Activated naive CD8-positive, alpha-beta T cell treated with anti-CD3 and anti-CD28 coated beads, Interleukin-2, amount 50 U/mL, for 24 hours (primary cell): Measurements from ENCODE around the gene SHB.
"Not testable (repeated sequence)": the region's sequence is repeated elsewhere in the genome, so short reads cannot be mapped to it uniquely, and the experiment has no call there.

Experiments used
- ATAC-seq: fragments of 150-1000 bp; cut with Tn5 transposase; one replicate; pipeline ENCODE4 v1.10.0; 2021
- DNase-seq: peaks from one replicate; pipeline ENCODE4 v3.0.0; 2021
- H3K27ac Mint-ChIP-seq: one replicate; pipeline ENCODE4 v1.8.0; 2021; ENCODE audit warnings: mild to moderate bottlenecking, mixed read lengths
- H3K27me3 Mint-ChIP-seq: one replicate; pipeline ENCODE4 v1.8.0; 2021; ENCODE audit warnings: mixed read lengths
- H3K36me3 Mint-ChIP-seq: one replicate; pipeline ENCODE4 v1.8.0; 2021; ENCODE audit warnings: low read depth, mixed read lengths
- H3K4me1 Mint-ChIP-seq: one replicate; pipeline ENCODE4 v1.8.0; 2021; ENCODE audit warnings: mixed read lengths
- H3K4me3 Mint-ChIP-seq: one replicate; pipeline ENCODE4 v1.8.0; 2021; ENCODE audit warnings: mild to moderate bottlenecking, moderate library complexity, mixed read lengths
- H3K9me3 Mint-ChIP-seq: one replicate; pipeline ENCODE4 v1.8.0; 2021; ENCODE audit warnings: mixed read lengths

The SHB gene

GRCh38 chr9:37906312-37907239 lies 162.5 kb downstream of the SHB start:
- Mint-ChIP-seq H3K27ac (no peak overlapping the region), H3K36me3 (no peaks in the 10 kb centered on the region), H3K27me3 (no peaks in the 10 kb centered on the region), H3K9me3 (no peaks in the 10 kb centered on the region), H3K4me1 (peaks cover 24% of the 10 kb centered on the region), H3K4me3 (no peak overlapping the region)
- DNase-seq (no peak), ATAC-seq (no peak)

- Mint-ChIP-seq H3K4me3 (no peak overlapping the region), H3K4me1 (peaks cover 27% of the 10 kb centered on the region), H3K9me3 (no peaks in the 10 kb centered on the region), H3K27me3 (no peaks in the 10 kb centered on the region), H3K27ac (no peak overlapping the region), H3K36me3 (no peaks in the 10 kb centered on the region)
- ATAC-seq: no peak
- no peak for DNase-seq
Observed at GRCh38 chr9:37905776-37906175, 163.3 kb downstream of the SHB start.

GRCh38 chr9:37905131-37905505 lies 163.9 kb downstream of the SHB start:
- no peak overlapping the region for H3K27ac Mint-ChIP-seq
- no peaks in the 10 kb centered on the region for H3K36me3 Mint-ChIP-seq
- DNase-seq (no peak), ATAC-seq (no peak)
- H3K4me3 Mint-ChIP-seq: peak overlapping the region; percentile 91
- H3K27me3 Mint-ChIP-seq: no peaks in the 10 kb centered on the region
- no peaks in the 10 kb centered on the region for H3K9me3 Mint-ChIP-seq
- peaks cover 29% of the 10 kb centered on the region for H3K4me1 Mint-ChIP-seq

- peak overlapping the region; percentile 91 for H3K4me3 Mint-ChIP-seq
- H3K9me3 Mint-ChIP-seq: no peaks in the 10 kb centered on the region
- ATAC-seq (no peak), DNase-seq (no peak)
- H3K4me1 Mint-ChIP-seq: peaks cover 29% of the 10 kb centered on the region
- peak overlapping the region; percentile 85 for H3K27ac Mint-ChIP-seq
- no peaks in the 10 kb centered on the region for H3K36me3 Mint-ChIP-seq
- no peaks in the 10 kb centered on the region for H3K27me3 Mint-ChIP-seq
Observed at GRCh38 chr9:37904445-37905130, 164.4 kb downstream of the SHB start.

GRCh38 chr9:37903647-37904444 lies 165.2 kb downstream of the SHB start, which contains the start of gene SLC25A51:
Gene SLC25A51 (minus strand): TSS chr9:37904127. CDS start chr9:37888550, 15,577 bp downstream.
- Mint-ChIP-seq H3K4me1 (peaks cover 29% of the 10 kb centered on the region), H3K27me3 (no peaks in the 10 kb centered on the region), H3K36me3 (no peaks in the 10 kb centered on the region), H3K4me3 (peak within 1 kb of the TSS; percentile 91), H3K27ac (peak within 1 kb of the TSS; percentile 88), H3K9me3 (no peaks in the 10 kb centered on the region)
- ATAC-seq: peak; percentile 85
- DNase-seq: peak; percentile 95

- Mint-ChIP-seq H3K4me1 (peaks cover 29% of the 10 kb centered on the region), H3K27ac (peak overlapping the region; percentile 88), H3K4me3 (peak overlapping the region; percentile 91), H3K36me3 (no peaks in the 10 kb centered on the region), H3K9me3 (no peaks in the 10 kb centered on the region), H3K27me3 (no peaks in the 10 kb centered on the region)
- ATAC-seq (no peak), DNase-seq (no peak)
Observed at GRCh38 chr9:37902796-37903646, 166.0 kb downstream of the SHB start.

GRCh38 chr9:37902131-37902530 lies 166.9 kb downstream of the SHB start:
- Mint-ChIP-seq H3K4me1 (peaks cover 29% of the 10 kb centered on the region), H3K4me3 (peak overlapping the region; percentile 44), H3K9me3 (no peaks in the 10 kb centered on the region), H3K27ac (no peak overlapping the region), H3K36me3 (peaks cover 4% of the 10 kb centered on the region), H3K27me3 (no peaks in the 10 kb centered on the region)
- DNase-seq (no peak), ATAC-seq (no peak)

- H3K27me3 Mint-ChIP-seq: no peaks in the 10 kb centered on the region
- H3K9me3 Mint-ChIP-seq: no peaks in the 10 kb centered on the region
- peaks cover 23% of the 10 kb centered on the region for H3K36me3 Mint-ChIP-seq
- ATAC-seq (no peak), DNase-seq (no peak)
- no peak overlapping the region for H3K27ac Mint-ChIP-seq
- H3K4me3 Mint-ChIP-seq: no peak overlapping the region
- peaks cover 20% of the 10 kb centered on the region for H3K4me1 Mint-ChIP-seq
Observed at GRCh38 chr9:37899041-37899440, 170.0 kb downstream of the SHB start.

- Mint-ChIP-seq H3K4me3 (no peak overlapping the region), H3K27ac (no peak overlapping the region), H3K27me3 (no peaks in the 10 kb centered on the region), H3K9me3 (no peaks in the 10 kb centered on the region), H3K4me1 (peaks cover 16% of the 10 kb centered on the region), H3K36me3 (peaks cover 36% of the 10 kb centered on the region)
- no peak for DNase-seq
- no peak for ATAC-seq
Observed at GRCh38 chr9:37897665-37898064, 171.4 kb downstream of the SHB start.

- no peak for DNase-seq
- no peak for ATAC-seq
- Mint-ChIP-seq H3K27ac (no peak overlapping the region), H3K9me3 (no peaks in the 10 kb centered on the region), H3K4me1 (no peaks in the 10 kb centered on the region), H3K36me3 (peaks cover 60% of the 10 kb centered on the region), H3K27me3 (no peaks in the 10 kb centered on the region), H3K4me3 (no peak overlapping the region)
Observed at GRCh38 chr9:37892063-37892462, 177.0 kb downstream of the SHB start.

GRCh38 chr9:37891042-37891441 lies 178.0 kb downstream of the SHB start:
- H3K4me3 Mint-ChIP-seq, ATAC-seq, H3K9me3 Mint-ChIP-seq, DNase-seq, H3K27me3 Mint-ChIP-seq, H3K27ac Mint-ChIP-seq, H3K4me1 Mint-ChIP-seq: not testable (repeated sequence)
- H3K36me3 Mint-ChIP-seq: peaks cover 52% of the 10 kb centered on the region

GRCh38 chr9:37889536-37889935 lies 179.5 kb downstream of the SHB start:
- H3K27ac Mint-ChIP-seq: no peak overlapping the region
- ATAC-seq: no peak
- no peak for DNase-seq
- H3K4me3 Mint-ChIP-seq: no peak overlapping the region
- H3K27me3 Mint-ChIP-seq: no peaks in the 10 kb centered on the region
- peaks cover 49% of the 10 kb centered on the region for H3K36me3 Mint-ChIP-seq
- no peaks in the 10 kb centered on the region for H3K9me3 Mint-ChIP-seq
- H3K4me1 Mint-ChIP-seq: peaks cover 3% of the 10 kb centered on the region

- not testable (repeated sequence) for H3K27ac Mint-ChIP-seq, H3K27me3 Mint-ChIP-seq, H3K4me3 Mint-ChIP-seq, DNase-seq, ATAC-seq, H3K4me1 Mint-ChIP-seq, H3K9me3 Mint-ChIP-seq
- peaks cover 39% of the 10 kb centered on the region for H3K36me3 Mint-ChIP-seq
Observed at GRCh38 chr9:37887977-37888583, 180.9 kb downstream of the SHB start.
